HG03064 (cell line): ENCODE data around the gene DTL.
"Not testable (repeated sequence)": the region's sequence is repeated elsewhere in the genome, so short reads cannot be mapped to it uniquely, and the experiment has no call there.

ENCODE experiments used
- ATAC-seq: cut with Tn5 transposase; IDR thresholded peaks from one replicate; pipeline ENCODE4 v1.9.1; 2021; ENCODE audit warnings: low read depth; ENCODE audit not compliant: unreplicated experiment

DTL gene, protein sequence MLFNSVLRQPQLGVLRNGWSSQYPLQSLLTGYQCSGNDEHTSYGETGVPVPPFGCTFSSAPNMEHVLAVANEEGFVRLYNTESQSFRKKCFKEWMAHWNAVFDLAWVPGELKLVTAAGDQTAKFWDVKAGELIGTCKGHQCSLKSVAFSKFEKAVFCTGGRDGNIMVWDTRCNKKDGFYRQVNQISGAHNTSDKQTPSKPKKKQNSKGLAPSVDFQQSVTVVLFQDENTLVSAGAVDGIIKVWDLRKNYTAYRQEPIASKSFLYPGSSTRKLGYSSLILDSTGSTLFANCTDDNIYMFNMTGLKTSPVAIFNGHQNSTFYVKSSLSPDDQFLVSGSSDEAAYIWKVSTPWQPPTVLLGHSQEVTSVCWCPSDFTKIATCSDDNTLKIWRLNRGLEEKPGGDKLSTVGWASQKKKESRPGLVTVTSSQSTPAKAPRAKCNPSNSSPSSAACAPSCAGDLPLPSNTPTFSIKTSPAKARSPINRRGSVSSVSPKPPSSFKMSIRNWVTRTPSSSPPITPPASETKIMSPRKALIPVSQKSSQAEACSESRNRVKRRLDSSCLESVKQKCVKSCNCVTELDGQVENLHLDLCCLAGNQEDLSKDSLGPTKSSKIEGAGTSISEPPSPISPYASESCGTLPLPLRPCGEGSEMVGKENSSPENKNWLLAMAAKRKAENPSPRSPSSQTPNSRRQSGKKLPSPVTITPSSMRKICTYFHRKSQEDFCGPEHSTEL

DNA sequence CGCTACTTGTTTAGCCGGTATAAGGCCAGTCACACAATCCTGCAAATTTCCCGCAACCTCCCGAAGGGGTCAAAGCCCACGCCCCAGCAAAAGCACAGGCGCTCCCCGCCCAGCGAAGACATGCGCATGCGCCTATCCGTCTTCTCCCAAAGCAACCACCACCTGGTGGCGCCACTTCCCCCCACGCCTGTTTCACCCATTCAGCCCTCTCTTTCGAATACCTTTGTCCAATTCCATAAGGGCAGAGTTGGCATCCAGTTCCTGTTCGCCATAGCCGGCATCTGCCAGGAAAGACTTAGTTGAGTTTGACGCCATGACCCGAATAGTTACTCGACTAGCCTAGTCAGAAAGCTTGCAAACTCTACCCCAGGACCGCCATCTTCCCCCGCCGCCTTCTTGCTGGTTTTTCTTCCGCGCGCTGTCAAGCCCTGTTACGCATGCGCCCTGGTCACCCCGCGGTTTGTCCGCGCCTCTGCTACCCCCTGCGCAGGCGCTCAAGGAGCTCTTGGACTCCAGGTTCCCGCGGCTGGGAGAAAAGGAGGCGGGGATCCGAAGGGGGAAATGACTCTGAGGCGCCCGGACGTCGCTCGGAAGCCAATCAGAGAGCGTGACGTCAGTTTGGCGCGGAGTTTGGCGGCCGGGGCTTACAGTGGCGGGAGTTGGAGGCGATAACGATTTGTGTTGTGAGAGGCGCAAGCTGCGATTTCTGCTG lies at the start of gene DTL, which contains the start of gene INTS7:
Gene DTL (plus strand): TSS at position 626 of the 712 bp plus-strand sequence. CDS start 143 bp downstream, outside the sequence.
Gene INTS7 (minus strand): TSS at position 435 of the 712 bp plus-strand sequence. CDS start 120 bp downstream, at position 315.
- peak; percentile 67 for ATAC-seq

DNA sequence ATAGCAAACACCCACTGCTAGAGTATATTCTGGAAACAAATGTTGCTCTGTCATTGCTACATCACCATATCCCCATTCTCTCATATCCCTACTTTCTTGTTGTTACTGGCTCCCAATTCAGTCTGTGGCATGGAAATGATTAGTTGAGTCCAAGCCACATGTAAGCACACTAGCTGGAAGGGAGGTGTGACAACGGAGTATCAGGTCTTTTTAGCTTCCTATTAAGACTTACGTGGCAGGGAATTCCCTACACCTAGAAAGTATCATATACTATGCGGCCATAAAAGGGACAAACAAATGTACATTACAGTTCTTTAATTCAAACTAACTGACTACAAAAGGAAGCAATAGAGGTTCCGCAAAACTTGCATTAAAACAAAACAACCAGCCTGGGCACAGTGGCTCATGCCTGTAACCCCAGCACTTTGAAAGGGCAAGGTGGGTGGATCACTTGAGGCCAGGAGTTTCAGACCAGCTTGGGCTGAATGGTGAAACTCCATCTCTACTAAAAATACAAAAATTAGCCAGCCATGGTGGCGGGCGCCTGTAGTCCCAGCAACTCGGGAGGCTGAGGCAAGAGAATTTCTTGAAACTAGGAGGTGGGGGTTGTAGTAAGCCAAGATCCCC lies 48.8 kb upstream of the DTL start:
- ATAC-seq = no peak

DNA sequence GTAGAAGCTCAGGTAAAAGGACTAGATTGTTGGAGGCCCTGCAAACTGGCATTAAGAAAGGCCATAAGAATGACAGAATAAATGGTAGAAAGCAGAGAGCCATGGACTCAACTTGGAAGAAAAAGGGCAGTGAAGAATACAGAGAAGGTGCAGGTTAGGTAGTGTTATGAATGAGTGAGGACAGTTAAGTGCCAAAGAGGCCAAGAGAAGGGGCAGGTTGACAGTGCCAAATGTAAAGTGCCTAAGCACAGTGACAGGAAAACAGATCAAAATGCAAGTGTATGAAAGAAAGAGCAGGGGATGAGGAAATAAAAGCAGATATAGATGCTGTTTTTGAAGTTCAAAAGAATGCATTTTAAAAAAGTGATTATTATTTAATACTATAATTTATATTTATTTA lies 43.9 kb upstream of the DTL start:
- ATAC-seq = no peak

DNA sequence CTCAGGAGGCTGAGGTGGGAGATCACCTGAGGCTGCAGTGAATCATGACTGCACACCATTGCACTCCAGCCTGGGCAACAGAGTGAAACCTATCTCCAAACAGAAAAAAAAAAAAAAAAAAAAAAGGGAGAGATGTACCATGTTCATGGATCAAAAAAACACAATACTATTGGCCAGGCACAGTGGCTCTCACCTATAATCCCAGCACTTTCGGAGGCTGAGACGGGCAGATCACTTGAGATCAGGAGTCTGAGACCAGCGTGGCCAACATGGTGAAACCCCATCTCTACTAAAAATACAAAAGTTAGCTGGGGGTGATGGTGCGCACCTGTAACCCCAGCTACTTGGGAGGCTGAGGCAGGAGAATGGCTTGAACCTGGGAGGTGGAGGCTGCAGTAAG lies 38.1 kb upstream of the DTL start:
- ATAC-seq = not testable (repeated sequence)

DNA sequence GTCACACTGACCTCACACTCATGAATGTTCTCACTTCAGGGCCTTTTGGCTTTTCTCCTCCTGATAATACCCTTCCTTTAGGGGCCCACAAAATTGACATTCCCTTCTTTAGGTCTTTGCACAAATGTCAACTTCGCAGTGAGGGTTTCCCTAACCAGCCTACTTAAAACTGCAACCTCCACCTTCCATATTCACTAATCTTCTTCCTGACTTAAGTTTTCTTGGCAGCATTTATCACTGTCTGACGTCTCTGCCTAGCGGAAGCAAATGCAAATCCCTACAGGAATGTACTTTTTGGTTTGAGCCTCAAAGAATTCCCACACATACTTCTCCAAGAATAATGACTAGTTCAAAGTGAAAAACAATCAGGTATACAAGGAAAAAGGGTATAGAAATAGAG lies 33.0 kb upstream of the DTL start:
- ATAC-seq = no peak

DNA sequence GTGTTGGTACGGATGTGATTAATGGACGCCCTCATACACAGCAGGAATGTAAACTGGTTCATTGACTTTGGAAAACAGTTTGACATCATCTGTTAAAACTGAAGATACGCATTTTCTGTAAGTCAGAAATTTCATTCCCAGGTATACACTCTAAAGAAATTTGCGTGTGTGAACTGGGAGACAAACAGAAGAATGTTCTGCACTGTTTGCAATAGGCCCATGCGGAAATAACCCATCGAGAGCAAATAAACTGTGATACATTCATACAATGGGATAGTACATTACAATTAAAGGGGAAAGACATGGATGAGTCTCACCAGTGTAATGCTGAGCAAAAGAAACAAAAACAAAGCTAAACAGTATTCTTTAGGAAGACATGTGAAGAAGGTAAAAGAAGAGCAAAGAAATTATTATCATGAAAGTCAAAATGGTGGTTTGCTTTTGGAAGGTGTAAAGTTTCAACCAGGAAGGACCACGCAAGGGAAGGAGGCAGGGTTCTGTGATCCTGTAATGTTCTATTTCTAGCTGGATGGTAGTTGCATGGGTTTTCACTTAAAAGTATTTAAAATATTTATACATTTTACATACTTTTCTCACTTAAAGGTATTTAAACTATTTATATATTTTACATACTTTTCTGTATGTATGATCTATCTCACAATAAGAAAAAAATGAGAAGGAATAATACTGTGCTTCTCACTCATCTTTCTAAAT lies 30.5 kb upstream of the DTL start:
- ATAC-seq = no peak

DNA sequence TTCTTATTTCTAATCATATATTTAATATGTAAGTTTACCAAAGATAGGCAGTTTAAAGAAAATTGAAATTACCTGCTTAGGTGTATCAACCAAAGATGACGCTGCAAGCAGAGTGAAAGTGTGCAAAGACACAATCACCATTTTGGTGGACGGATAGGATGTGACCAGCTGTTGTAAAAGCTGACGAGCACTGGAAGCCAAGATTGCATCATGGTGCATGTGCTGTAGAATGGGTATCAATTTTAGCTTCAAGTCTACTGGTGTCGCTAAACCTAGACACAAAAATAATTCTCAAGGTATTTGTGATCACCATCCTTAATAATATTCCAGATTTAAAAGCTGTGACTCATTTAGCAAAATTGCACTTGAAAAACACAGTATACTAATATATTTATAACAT lies 28.4 kb upstream of the DTL start:
- ATAC-seq = no peak

DNA sequence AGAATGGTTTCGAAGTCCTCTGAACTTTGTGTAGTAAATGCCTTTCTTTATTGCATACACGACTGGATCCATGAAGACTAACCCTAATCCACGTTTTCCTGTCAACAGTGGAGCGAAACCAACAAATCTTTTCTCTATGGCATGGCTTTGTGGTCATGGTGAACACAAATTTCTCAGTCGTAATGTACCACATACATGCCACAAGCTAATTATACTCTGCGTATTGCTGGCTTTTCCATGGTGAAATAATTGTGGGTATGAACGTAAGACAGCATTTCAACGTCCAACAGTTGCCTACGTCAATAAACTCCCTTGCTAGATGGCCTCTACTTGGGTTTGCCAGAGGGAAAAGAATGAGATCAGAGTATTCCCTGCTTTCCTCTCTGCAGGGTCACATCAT lies 27.7 kb upstream of the DTL start:
- ATAC-seq = no peak

DNA sequence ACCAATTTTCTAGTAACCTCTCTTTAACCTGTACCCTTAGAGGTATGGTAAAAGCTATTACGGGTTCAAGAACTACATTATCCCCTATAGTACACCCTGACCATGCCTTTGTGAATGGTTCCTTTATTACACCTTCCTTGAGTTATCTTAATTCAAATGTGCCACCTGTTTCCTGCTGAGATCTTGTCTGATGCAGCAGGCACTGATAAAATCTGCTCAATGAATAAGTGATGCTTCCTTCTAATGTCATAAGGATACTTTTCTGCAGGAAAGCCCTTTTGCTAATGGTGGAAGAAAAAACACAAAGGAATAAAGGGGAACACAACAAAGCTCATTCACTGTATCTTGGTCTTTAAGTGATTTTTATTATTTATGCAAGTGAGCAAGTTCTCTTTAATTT lies 26.0 kb upstream of the DTL start:
- no peak for ATAC-seq

DNA sequence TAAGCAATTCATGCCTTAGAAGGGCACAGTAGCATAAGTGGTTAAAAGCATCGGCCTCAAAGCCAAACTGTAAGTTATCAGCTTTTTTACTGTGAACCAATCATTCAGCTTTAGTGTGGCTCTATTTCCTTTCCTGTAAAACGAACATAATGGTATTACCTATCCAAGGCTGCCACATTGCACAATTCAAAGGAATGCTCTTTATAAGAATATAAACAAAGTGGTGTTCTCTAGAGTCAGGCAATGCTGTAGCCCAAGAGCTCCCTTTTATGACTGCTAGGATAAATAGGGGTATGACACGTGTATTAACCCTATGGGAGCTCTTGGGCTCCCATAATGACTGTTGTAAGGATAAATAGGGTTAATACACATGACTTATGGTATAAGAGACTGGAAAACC lies 25.5 kb upstream of the DTL start:
- no peak for ATAC-seq

DNA sequence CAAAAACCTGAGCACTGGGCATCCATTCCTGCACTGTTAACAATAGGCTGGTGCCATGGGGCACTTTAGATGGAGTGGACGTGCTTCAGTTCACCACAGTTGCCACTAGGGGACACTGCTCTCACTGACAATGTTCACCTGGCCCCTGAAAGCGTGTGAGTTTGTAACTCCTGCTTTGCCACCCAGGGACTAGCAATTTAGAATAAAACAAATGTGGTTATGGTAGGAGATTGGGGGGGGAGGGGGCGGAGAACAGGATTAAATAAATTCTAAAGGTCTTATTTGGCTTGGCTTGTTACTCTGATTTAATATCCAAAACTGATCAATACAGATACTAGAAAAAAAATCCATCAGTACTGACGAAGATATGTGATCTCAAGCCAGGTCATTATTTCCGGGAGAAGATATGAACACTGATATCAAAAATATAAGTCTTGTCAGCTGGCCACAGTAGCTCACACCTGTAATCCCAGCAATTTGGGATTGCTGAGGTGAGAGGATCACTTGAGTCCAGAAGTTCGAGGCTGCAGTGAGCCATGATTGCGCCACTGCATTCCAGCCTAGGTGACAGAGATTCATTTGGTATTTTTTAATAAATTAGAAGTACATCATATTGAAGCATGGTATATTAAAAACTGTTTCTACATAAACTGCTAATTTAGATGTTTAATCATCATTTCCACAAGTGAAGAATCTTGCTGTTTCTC lies 23.4 kb upstream of the DTL start:
- no peak for ATAC-seq

DNA sequence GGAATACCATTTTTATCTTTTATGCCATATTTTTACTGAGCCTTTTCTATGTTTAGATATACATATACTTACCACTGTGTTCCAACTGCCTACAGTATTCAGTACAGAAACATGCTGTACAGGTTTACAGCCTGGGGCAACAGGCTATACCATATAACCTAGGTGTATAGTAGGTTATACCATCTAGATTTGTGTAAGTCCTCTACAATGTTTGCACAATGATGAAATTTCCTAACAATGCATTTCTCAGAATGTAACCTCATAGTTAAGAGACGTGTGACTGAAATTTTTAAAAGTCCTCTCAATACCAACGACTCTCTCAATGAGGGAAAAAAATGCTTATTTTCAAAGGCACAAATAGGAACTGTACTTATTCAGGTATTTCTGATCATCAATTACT lies 21.9 kb upstream of the DTL start:
- no peak for ATAC-seq

DNA sequence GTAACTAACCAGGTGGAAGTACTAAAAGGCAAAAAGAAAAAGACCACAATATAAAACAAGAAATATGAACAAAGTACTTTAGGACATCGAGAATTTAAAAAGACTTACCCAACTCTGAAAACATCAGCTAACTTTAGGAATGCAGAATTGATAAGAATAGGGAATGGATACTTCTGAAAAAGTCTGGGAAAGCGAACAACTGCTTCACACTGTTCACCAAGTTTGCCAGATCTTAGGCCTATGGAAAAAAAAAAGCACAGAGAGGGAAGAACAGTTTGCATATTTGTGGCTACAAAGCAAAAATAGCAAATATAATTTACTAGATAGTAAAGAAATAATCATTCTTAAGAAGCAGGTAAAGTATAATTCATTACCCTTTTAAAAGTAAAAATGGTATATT lies 14.6 kb upstream of the DTL start:
- no peak for ATAC-seq

DNA sequence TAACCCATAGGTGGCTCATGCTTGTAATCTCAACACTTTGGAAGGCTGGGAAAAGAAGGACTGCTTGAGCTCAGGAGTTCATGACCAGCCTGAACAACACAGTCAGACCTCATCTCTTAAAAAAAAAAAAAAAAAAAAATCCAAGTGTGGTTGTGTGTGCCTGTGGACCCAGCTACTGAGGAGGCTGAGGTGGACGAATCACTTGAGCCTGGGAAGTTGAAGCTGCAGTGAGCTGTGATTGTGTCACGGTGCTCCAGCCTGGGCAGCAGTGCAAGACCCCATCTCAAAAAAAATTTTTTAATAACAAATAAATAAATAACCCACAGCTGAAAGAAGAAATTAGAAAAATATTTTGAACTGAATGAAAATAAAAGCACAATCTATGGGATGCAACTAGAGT lies 14.0 kb upstream of the DTL start:
- ATAC-seq = no peak

DNA sequence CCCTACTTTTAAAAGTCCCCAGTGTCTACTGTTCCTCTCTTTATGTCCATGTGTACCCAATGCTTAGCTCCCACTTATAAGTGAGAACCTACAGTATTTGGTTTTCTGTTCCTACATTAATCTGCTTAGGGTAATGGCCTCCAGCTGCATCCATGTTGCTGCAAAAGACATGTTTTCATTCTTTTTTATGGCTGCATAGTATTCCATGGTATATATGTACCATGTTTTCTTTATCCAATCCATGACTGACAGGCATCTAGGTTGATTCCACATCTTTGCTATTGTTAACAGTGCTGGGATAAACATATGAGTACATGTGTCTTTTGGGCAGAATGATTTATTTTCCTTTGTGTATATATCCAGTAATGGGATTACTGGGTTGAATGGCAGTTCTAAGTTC lies 12.6 kb upstream of the DTL start:
- not testable (repeated sequence) for ATAC-seq

DNA sequence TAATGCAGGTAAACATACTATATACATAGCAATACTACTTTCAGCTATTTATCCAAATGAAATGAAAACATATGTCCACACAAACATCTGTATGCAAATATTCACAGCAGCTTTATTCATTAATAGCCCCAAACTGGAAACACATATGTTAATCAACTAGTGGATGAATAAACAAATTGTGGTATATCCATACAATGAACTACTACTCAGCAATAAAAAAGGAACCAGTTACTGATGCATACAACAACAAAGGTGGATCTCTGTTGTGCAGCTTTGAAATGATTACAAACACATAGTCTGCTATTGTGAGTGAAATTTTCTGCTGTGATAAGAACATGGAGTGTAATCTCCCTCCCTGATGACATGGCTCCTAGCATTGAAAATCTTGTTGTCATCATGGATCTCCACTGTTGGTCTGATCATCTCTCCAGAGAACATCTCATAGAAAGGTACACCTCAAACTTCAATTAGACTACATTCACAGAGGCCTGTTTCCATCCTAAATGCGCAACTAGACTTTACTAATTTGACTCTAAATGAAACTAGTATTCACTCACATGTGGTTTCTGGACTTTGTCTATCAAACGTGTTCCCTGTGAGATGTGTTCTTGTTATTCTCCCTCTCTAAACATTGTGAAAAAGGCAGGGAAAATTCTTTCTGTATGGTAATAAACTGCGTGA lies 10.9 kb upstream of the DTL start:
- no peak for ATAC-seq

DNA sequence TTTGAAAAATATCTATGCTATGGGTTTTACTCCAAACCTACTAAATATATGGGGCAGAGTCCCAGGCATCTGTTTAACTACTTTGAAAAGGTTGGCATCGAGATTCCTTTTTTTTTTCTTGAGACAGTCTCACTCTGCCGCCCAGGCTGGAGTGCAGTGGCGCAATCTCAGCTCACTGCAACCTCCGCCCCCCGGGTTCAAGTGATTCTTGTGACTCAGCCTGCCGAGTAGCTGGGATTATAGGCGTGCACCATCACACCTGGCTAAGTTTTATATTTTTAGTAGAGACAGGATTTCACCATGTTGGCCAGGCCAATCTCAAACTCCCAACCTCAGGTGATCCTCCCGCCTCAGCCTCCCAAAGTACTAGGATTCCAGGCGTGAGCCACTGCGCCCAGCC lies 7.8 kb upstream of the DTL start:
- not testable (repeated sequence) for ATAC-seq

DNA sequence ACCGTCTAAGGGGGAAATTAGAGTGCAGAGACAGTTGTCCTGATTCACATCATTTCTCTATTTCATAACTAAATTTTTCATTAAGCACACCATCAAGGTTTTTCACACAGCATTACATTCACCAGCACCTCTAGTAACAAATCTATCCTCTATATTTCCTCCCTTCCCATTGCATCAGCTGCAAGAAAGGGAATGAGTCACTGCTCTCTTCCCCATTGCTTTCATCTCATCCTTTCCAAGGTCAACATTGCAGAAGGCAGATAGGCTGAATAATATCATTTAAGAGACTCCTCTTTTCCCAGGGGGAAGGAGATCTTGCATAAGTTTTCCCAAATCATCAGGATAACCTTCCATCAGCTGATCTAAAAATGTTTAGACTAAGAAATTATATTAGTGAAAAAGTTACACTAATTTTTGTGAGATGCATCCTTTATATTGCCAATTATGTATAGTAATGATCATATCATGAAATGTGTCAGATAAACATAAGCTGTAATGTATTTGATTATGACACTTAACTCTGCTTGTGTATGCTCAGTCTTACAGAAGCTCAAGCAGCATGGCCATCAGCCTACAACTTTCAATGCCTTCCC lies 4.5 kb upstream of the DTL start:
- no peak for ATAC-seq
